ENCODE results near the gene TMEFF2. TPM values are rescaled to one million over a fixed set of nuclear protein-coding genes. Genes with fewer than 3 reads are reported as not detected.

TMEFF2 gene
- total RNA-seq, 3 donors from 2014 or later (not counting 1 experiment from before 2014, with no cell fraction given) = not detected

DNA sequence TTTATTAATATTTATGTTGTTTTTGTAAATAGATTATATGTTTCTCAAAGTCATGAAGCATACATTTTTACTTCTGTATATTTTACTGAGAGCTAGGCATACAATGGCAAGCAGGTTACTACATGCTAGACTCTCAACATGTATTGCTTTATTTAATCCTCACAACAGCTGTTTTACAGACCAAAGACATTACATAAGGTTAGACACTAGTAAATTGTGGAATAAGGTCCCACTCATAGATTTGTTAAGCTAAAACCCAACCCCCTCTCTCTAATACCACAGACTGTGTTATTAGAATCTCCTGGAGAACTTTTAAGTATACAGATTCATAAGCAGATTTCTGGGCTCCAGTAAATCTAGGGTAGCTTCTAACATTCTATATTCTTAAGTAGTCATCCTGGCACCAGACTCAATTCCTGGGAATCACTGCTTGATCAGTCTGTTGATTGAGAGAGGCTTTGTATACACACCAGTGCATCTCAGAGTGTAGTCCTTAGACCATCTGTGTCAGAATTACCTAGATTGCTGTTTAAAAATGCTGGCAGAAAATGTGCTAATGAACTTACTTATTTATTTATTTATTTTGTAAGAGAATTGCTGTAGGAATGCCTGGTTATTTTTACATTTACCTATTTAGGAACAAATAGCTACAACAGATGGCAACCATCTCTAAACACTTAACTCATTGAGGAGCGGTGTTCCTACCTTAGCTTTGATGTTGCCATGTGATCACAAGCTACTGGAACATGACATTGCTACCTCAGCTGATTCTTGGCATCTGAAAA is 194.3 kb downstream of the TMEFF2 start:
- no peaks in the 10 kb centered on the region for H3K36me3 ChIP-seq (ENCODE audit: control insufficient read depth, insufficient read depth, low read length)
- 92% methylated on average over 1 of the region's 1 CpG for WGBS (ENCODE audit: insufficient coverage)
- H3K27ac ChIP-seq (ENCODE audit: low read length) = no peak overlapping the region
- TF ChIP-seq CTCF (IDR thresholded peaks at IDR 0.05) = no peak
- no peak for ATAC-seq
- H3K36me3 Mint-ChIP-seq = no peaks in the 10 kb centered on the region
- H3K27me3 ChIP-seq (ENCODE audit: control insufficient read depth, insufficient read depth, low read length) = no peaks in the 10 kb centered on the region
- H3K27me3 Mint-ChIP-seq (ENCODE audit: low read depth in 2 of 2) = peaks cover 0 to 2% of the 10 kb centered on the region in 2 donors
- DNase-seq = no peak
- H3K4me1 Mint-ChIP-seq = no peaks in the 10 kb centered on the region
- intact Hi-C loops (cut with micrococcal nuclease) = no loop called here
- no peak overlapping the region for H3K4me3 ChIP-seq (ENCODE audit: low read length)
- H3K9me3 ChIP-seq (ENCODE audit: control insufficient read depth, insufficient read depth, low read length) = no peaks in the 10 kb centered on the region
- H3K4me3 Mint-ChIP-seq = no peak overlapping the region
- H3K4me1 ChIP-seq (ENCODE audit: control insufficient read depth, insufficient read depth, low read length) = no peaks in the 10 kb centered on the region
- no peaks in the 10 kb centered on the region for H3K9me3 Mint-ChIP-seq
- no peak overlapping the region for H3K27ac Mint-ChIP-seq

GRCh38 chr2:191999101-191999841 is 195.5 kb downstream of the TMEFF2 start:
- Mint-ChIP-seq H3K27ac (no peak overlapping the region), H3K4me1 (no peaks in the 10 kb centered on the region), H3K4me3 (no peak overlapping the region), H3K27me3 (ENCODE audit: low read depth in 2 of 2) (peaks cover 0 to 2% of the 10 kb centered on the region in 2 donors), H3K9me3 (no peaks in the 10 kb centered on the region), H3K36me3 (no peaks in the 10 kb centered on the region)
- Histone ChIP-seq H3K9me3 (ENCODE audit: control insufficient read depth, insufficient read depth, low read length) (no peaks in the 10 kb centered on the region), H3K27me3 (ENCODE audit: control insufficient read depth, insufficient read depth, low read length) (no peaks in the 10 kb centered on the region), H3K4me1 (ENCODE audit: control insufficient read depth, insufficient read depth, low read length) (no peaks in the 10 kb centered on the region), H3K27ac (ENCODE audit: low read length) (no peak overlapping the region), H3K4me3 (ENCODE audit: low read length) (no peak overlapping the region), H3K36me3 (ENCODE audit: control insufficient read depth, insufficient read depth, low read length) (no peaks in the 10 kb centered on the region)
- DNase-seq (no peak), ATAC-seq (no peak)
- no peak for TF ChIP-seq CTCF (IDR thresholded peaks at IDR 0.05)
- intact Hi-C loops (cut with micrococcal nuclease) = no loop called here
- 97% methylated on average over 3 of the region's 4 CpGs for WGBS (ENCODE audit: insufficient coverage)

DNA sequence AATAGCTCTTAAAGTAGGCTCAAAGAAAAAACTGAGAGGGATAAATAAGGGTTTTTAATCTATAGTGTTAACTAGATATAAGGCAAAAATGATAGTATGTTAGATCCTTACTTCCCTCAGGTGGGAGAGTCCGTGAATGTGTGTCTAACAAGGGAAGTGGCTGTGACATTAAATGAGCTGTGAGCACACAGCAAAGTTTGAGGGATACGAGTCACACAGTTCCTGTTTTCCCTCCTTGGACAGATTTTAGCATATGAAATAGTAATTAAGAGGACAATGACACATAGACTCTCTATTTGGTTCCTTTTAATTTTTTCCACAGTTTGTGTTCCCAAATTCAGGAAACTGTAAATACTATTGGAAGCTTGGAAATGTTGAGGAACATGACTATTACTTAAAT is 199.4 kb downstream of the TMEFF2 start:
- Histone ChIP-seq H3K27me3 (ENCODE audit: control insufficient read depth, insufficient read depth, low read length) (no peaks in the 10 kb centered on the region), H3K27ac (ENCODE audit: low read length) (no peak overlapping the region), H3K9me3 (ENCODE audit: control insufficient read depth, insufficient read depth, low read length) (no peaks in the 10 kb centered on the region), H3K4me3 (ENCODE audit: low read length) (no peak overlapping the region), H3K4me1 (ENCODE audit: control insufficient read depth, insufficient read depth, low read length) (no peaks in the 10 kb centered on the region), H3K36me3 (ENCODE audit: control insufficient read depth, insufficient read depth, low read length) (no peaks in the 10 kb centered on the region)
- no peak for TF ChIP-seq CTCF (IDR thresholded peaks at IDR 0.05)
- H3K4me3 Mint-ChIP-seq = no peak overlapping the region
- no peaks in the 10 kb centered on the region for H3K36me3 Mint-ChIP-seq
- peaks cover 0 to 5% of the 10 kb centered on the region in 2 donors for H3K4me1 Mint-ChIP-seq
- H3K27me3 Mint-ChIP-seq (ENCODE audit: low read depth in 2 of 2) = peaks cover 0 to 2% of the 10 kb centered on the region in 2 donors
- H3K9me3 Mint-ChIP-seq = no peaks in the 10 kb centered on the region
- intact Hi-C loops (cut with micrococcal nuclease) = no loop called here
- DNase-seq = no peak
- no peak for ATAC-seq
- 15% methylated on average over 2 of the region's 2 CpGs for WGBS (ENCODE audit: insufficient coverage)
- no peak overlapping the region for H3K27ac Mint-ChIP-seq

Measured in natural killer cell (primary cell).